H9 (cell line): Measurements from ENCODE around the gene CDH6. TPM values are rescaled to one million over a fixed set of nuclear protein-coding genes. Genes with fewer than 3 reads are reported as not detected.
A peak's percentile ranks its signal among the peaks of the same experiment; 100 is the strongest.

Source experiments
- DNase-seq: peaks from one replicate; pipeline ENCODE4 v3.0.0-alpha.2; 2017
- H2AFZ ChIP-seq: one replicate; pipeline ENCODE4 v1.6.1; 2013; ENCODE audit warnings: mild to moderate bottlenecking, low read length, control low read depth, moderate library complexity
- H2AK5ac ChIP-seq: 2 replicates; pipeline ENCODE4 v1.6.1; 2013; ENCODE audit warnings: low read length, control low read depth, mixed read lengths; ENCODE audit not compliant: insufficient read length
- H2BK120ac ChIP-seq: one replicate; pipeline ENCODE4 v1.6.1; 2013; ENCODE audit warnings: low read depth, mild to moderate bottlenecking, low read length, control low read depth, inconsistent platforms; ENCODE audit not compliant: poor library complexity, severe bottlenecking
- H2BK12ac ChIP-seq: 2 replicates; pipeline ENCODE4 v1.6.1; 2013; ENCODE audit warnings: low read length, control low read depth, mixed read lengths, low read depth; ENCODE audit not compliant: insufficient read length
- H2BK15ac ChIP-seq: 2 replicates; pipeline ENCODE4 v1.6.1; 2013; ENCODE audit warnings: low read depth, low read length, control low read depth
- H2BK20ac ChIP-seq: one replicate; pipeline ENCODE4 v1.6.1; 2013; ENCODE audit warnings: low read depth, mild to moderate bottlenecking, low read length, control low read depth, inconsistent platforms; ENCODE audit not compliant: poor library complexity, severe bottlenecking
- H2BK5ac ChIP-seq: 2 replicates; pipeline ENCODE4 v1.6.1; 2013; ENCODE audit warnings: low read length, control low read depth, mixed read lengths; ENCODE audit not compliant: insufficient read length
- H3K14ac ChIP-seq: 2 replicates; pipeline ENCODE4 v1.6.1; 2013; ENCODE audit warnings: low read length, control low read depth; ENCODE audit not compliant: insufficient read depth
- H3K18ac ChIP-seq: 2 replicates; pipeline ENCODE4 v1.6.1; 2013; ENCODE audit warnings: low read depth, mild to moderate bottlenecking, mixed read lengths, low read length, control low read depth; ENCODE audit not compliant: insufficient read length
- H3K23ac ChIP-seq: 2 replicates; pipeline ENCODE4 v1.6.1; 2013; ENCODE audit warnings: low read length, control low read depth, mixed read lengths, low read depth; ENCODE audit not compliant: insufficient read length
- H3K23me2 ChIP-seq: 2 replicates; pipeline ENCODE4 v1.6.1; 2013; ENCODE audit warnings: low read depth, mild to moderate bottlenecking, mixed read lengths, low read length, control low read depth; ENCODE audit not compliant: insufficient read length, poor library complexity, severe bottlenecking
- H3K27ac ChIP-seq: 2 replicates; pipeline ENCODE4 v1.5.1; 2013; ENCODE audit warnings: low read length, control low read depth, mixed read lengths, low read depth; ENCODE audit not compliant: insufficient read length
- H3K27me3 ChIP-seq: 2 replicates; pipeline ENCODE4 v1.6.1; 2013; ENCODE audit warnings: low read length, control low read depth, inconsistent platforms; ENCODE audit not compliant: insufficient read depth
- H3K4ac ChIP-seq: 2 replicates; pipeline ENCODE4 v1.6.1; 2013; ENCODE audit warnings: low read depth, mild to moderate bottlenecking, control low read depth, inconsistent platforms, low read length, moderate library complexity
- H3K4me1 ChIP-seq: 2 replicates; pipeline ENCODE4 v1.6.1; 2013; ENCODE audit warnings: low read length, control low read depth, inconsistent platforms; ENCODE audit not compliant: insufficient read depth
- H3K4me2 ChIP-seq: 2 replicates; pipeline ENCODE4 v1.6.1; 2013; ENCODE audit warnings: low read length, control low read depth, mixed read lengths; ENCODE audit not compliant: insufficient read length, insufficient read depth
- H3K56ac ChIP-seq: 2 replicates; pipeline ENCODE4 v1.6.1; 2013; ENCODE audit warnings: low read depth, mild to moderate bottlenecking, mixed read lengths, low read length, control low read depth; ENCODE audit not compliant: insufficient read length
- H3K79me1 ChIP-seq: 2 replicates; pipeline ENCODE4 v1.6.1; 2013; ENCODE audit warnings: low read depth, mild to moderate bottlenecking, moderate library complexity, low read length, control low read depth, inconsistent platforms; ENCODE audit not compliant: insufficient read depth, poor library complexity, severe bottlenecking
- H3K79me2 ChIP-seq: 2 replicates; pipeline ENCODE4 v1.6.1; 2013; ENCODE audit warnings: low read length, control low read depth, inconsistent platforms; ENCODE audit not compliant: insufficient read depth
- H3K9ac ChIP-seq: 2 replicates; pipeline ENCODE4 v1.6.1; 2013; ENCODE audit warnings: low read length, control low read depth, mixed read lengths; ENCODE audit not compliant: insufficient read length; ENCODE audit errors: extremely low read depth
- H3K9me3 ChIP-seq: one replicate; pipeline ENCODE4 v1.6.1; 2013; ENCODE audit warnings: low read depth, low read length, inconsistent platforms; ENCODE audit not compliant: control insufficient read depth
- H3T11ph ChIP-seq: one replicate; pipeline ENCODE4 v1.6.1; 2013; ENCODE audit warnings: mild to moderate bottlenecking, low read length, control low read depth, inconsistent platforms
- H4K20me1 ChIP-seq: one replicate; pipeline ENCODE4 v1.6.1; 2013; ENCODE audit not compliant: control insufficient read depth, insufficient read length, insufficient read depth
- H4K5ac ChIP-seq: 2 replicates; pipeline ENCODE4 v1.6.1; 2013; ENCODE audit warnings: low read depth, mild to moderate bottlenecking, mixed read lengths, low read length, control low read depth; ENCODE audit not compliant: insufficient read length
- H4K8ac ChIP-seq: replicated peaks from 2 replicates; pipeline ENCODE4 v1.6.1; 2013; ENCODE audit warnings: low read length, control low read depth, mixed read lengths, low read depth; ENCODE audit not compliant: insufficient read length
- H4K91ac ChIP-seq: 2 replicates; pipeline ENCODE4 v1.6.1; 2013; ENCODE audit warnings: low read depth, mild to moderate bottlenecking, moderate library complexity, mixed read lengths, low read length, control low read depth; ENCODE audit not compliant: insufficient read length
- H3K27ac Mint-ChIP-seq, 3 experiments: 2 replicates in 2 of 3; 3 replicates in 1 of 3; pipeline ENCODE4 v1.8.0; 2020 to 2021; ENCODE audit warnings: mixed read lengths in 3 of 3, mild to moderate bottlenecking in 1 of 3, moderate library complexity in 1 of 3
- H3K27me3 Mint-ChIP-seq: 2 replicates; pipeline ENCODE4 v1.8.0; 2021; ENCODE audit warnings: low read depth, mild to moderate bottlenecking, moderate library complexity, mixed read lengths
- H3K36me3 Mint-ChIP-seq, 3 experiments: 2 replicates in 2 of 3; 3 replicates in 1 of 3; pipeline ENCODE4 v1.8.0; 2020 to 2021; ENCODE audit warnings: low read depth in 3 of 3, mixed read lengths in 3 of 3; ENCODE audit not compliant: insufficient read depth in 1 of 3
- H3K4me1 Mint-ChIP-seq, 2 experiments: 2 replicates each; pipeline ENCODE4 v1.8.0; 2020; ENCODE audit warnings: mixed read lengths in 2 of 2
- H3K4me3 Mint-ChIP-seq, 2 experiments: 2 replicates in 1 of 2; 3 replicates in 1 of 2; pipeline ENCODE4 v1.8.0; 2020 to 2021; ENCODE audit warnings: mild to moderate bottlenecking in 2 of 2, mixed read lengths in 2 of 2, moderate library complexity in 1 of 2
- H3K9me3 Mint-ChIP-seq, 2 experiments: 2 replicates in 1 of 2; 3 replicates in 1 of 2; pipeline ENCODE4 v1.8.0; 2020; ENCODE audit warnings: mild to moderate bottlenecking in 2 of 2, mixed read lengths in 2 of 2, moderate library complexity in 1 of 2
- WGBS: extraction: QIAGEN DNeasy Blood & Tissue Kit; methylation state at CpG from one replicate; pipeline ENCODE4 v1.1.7; 2013; ENCODE audit warnings: missing lambda C conversion rate, low lambda C conversion rate, mixed read lengths; ENCODE audit not compliant: insufficient read length; ENCODE audit errors: extremely low coverage; 5-methylcytosine and 5-hydroxymethylcytosine counted together
- total RNA-seq: library from RNA; stranded (reverse); gene quantifications from 2 replicates; pipeline ENCODE4 v1.2.1, GENCODE V29; 2021
- TF ChIP-seq, protein P1 (sequence below): fragments of 200-600 bp; sonication (generic); conservative IDR thresholded peaks from 3 replicates; pipeline ENCODE4 v1.8.0; 2021; ENCODE audit warnings: antibody characterized with exemption, mild to moderate bottlenecking

Gene CDH6
- total RNA-seq, 1 experiment from 2014 or later: 11.7 TPM

DNA sequence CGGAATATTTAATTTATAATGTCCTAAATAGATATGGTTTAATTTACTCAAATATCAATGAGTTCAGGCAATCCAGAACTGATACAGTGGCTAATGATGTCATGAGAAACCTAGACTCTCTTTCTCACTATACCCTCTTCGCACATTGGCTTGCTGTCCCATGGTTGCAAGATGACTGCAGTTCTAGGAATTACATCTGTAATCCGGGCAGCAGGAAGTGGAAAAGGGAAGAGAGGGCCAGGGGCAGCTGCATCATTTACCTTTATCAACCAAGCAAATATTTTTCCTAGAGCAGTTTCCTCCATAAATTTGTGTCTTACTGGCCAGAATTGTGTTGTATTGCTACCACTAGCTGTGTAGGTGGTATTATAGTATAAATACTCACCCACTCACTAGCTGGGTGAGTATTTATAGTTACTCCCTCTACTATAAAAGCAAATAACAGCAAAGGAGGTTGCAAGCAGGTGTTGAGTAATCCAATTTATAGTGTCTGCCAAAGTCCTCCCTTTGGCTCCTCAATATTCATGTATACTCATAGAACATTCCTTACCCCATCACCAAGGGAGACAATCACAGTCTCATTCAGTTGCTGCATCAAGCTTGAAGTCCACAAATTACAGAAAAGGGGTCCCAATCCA, 169.6 kb downstream of the CDH6 start:
- no peak overlapping the region for H4K5ac ChIP-seq
- H3K18ac ChIP-seq: no peak overlapping the region
- no peaks in the 10 kb centered on the region for H3K79me2 ChIP-seq
- no peak overlapping the region for H3K4me2 ChIP-seq
- no peak overlapping the region for H2BK120ac ChIP-seq
- TF ChIP-seq, protein P1, sequence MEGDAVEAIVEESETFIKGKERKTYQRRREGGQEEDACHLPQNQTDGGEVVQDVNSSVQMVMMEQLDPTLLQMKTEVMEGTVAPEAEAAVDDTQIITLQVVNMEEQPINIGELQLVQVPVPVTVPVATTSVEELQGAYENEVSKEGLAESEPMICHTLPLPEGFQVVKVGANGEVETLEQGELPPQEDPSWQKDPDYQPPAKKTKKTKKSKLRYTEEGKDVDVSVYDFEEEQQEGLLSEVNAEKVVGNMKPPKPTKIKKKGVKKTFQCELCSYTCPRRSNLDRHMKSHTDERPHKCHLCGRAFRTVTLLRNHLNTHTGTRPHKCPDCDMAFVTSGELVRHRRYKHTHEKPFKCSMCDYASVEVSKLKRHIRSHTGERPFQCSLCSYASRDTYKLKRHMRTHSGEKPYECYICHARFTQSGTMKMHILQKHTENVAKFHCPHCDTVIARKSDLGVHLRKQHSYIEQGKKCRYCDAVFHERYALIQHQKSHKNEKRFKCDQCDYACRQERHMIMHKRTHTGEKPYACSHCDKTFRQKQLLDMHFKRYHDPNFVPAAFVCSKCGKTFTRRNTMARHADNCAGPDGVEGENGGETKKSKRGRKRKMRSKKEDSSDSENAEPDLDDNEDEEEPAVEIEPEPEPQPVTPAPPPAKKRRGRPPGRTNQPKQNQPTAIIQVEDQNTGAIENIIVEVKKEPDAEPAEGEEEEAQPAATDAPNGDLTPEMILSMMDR: no peak
- H3K9me3 Mint-ChIP-seq: peaks cover 0 to 7% of the 10 kb centered on the region in 2 experiments; a peak in 4 of 5 replicates
- H2BK12ac ChIP-seq: no peak overlapping the region
- peaks cover 1 to 8% (median 4%) of the 10 kb centered on the region in 3 experiments; a peak in 6 of 7 replicates for H3K36me3 Mint-ChIP-seq
- H3K27ac Mint-ChIP-seq: peak overlapping the region in 2 of 3 experiments; percentile 6 to 88; a peak in 3 of 7 replicates
- no peak overlapping the region for H3K14ac ChIP-seq
- DNase-seq: no peak
- H4K20me1 ChIP-seq: no peaks in the 10 kb centered on the region
- H3K23ac ChIP-seq: no peak overlapping the region
- H3K4ac ChIP-seq: no peak overlapping the region
- no peak overlapping the region for H3K56ac ChIP-seq
- H3K27ac ChIP-seq: peak overlapping the region; percentile 50
- no peaks in the 10 kb centered on the region for H3K79me1 ChIP-seq
- no peak overlapping the region for H2BK5ac ChIP-seq
- H3K27me3 Mint-ChIP-seq: no peaks in the 10 kb centered on the region
- no peaks in the 10 kb centered on the region for H3K27me3 ChIP-seq
- no peak overlapping the region for H2BK20ac ChIP-seq
- H2AK5ac ChIP-seq: no peak overlapping the region
- H4K8ac ChIP-seq: no peak overlapping the region
- H2AFZ ChIP-seq: no peak overlapping the region
- H3T11ph ChIP-seq: no peak overlapping the region
- peaks cover 18% of the 10 kb centered on the region in 2 experiments for H3K4me1 Mint-ChIP-seq
- H4K91ac ChIP-seq: no peak overlapping the region
- no CpG with 5 or more reads among the region's 3 CpGs for WGBS
- H3K23me2 ChIP-seq: no peaks in the 10 kb centered on the region
- H3K9ac ChIP-seq: no peak overlapping the region
- H3K4me1 ChIP-seq: peaks cover 3% of the 10 kb centered on the region; the same call in 1 of the 2 replicates
- no peak overlapping the region for H2BK15ac ChIP-seq
- H3K4me3 Mint-ChIP-seq: no peak overlapping the region
- H3K9me3 ChIP-seq: no peaks in the 10 kb centered on the region
